ENCODE results near the gene RAF1. TPM values are rescaled to one million over a fixed set of nuclear protein-coding genes. Genes with fewer than 3 reads are reported as not detected.

The RAF1 gene
- total and polyA plus RNA-seq, 9 of the 15 experiments (the other 6 are each of a cell fraction or from before 2014, with no cell fraction given) = 28.0 to 183 (median 85.6) TPM

- TF ChIP-seq UBTF (IDR thresholded peaks at IDR 0.05; ENCODE audit: borderline replicate concordance in 1 of 2, low read depth in 2 of 2, low read length in 2 of 2) (no peak), KDM2B (CRISPR knock-in tag; IDR thresholded peaks at IDR 0.05) (no peak), TOE1 (IDR thresholded peaks at IDR 0.05; ENCODE audit: borderline replicate concordance) (peak; percentile 68), TOE1 (CRISPR knock-in tag; IDR thresholded peaks at IDR 0.05; ENCODE audit: borderline replicate concordance, low read depth) (no peak), NCOR1 (IDR thresholded peaks at IDR 0.05) (0 out of 2 replicates have a peak, but pooled peaks have one; percentile 5), TBL1XR1 (IDR thresholded peaks at IDR 0.05; ENCODE audit: low read length in 2 of 2) (no peak), NCOA1 (IDR thresholded peaks at IDR 0.05; ENCODE audit: low read depth) (no peak), SIN3B (IDR thresholded peaks at IDR 0.05; ENCODE audit: low read depth) (no peak), POLR2H (tag; IDR thresholded peaks at IDR 0.05; ENCODE audit: low read depth) (no peak), LCOR (CRISPR knock-in tag; IDR thresholded peaks at IDR 0.05) (peak; percentile 65; the same call in 1 of the 2 replicates), ZNF124 (CRISPR knock-in tag; IDR thresholded peaks at IDR 0.05) (no peak), ZC3H4 (CRISPR knock-in tag; IDR thresholded peaks at IDR 0.05; ENCODE audit: borderline replicate concordance) (no peak), CREBBP (IDR thresholded peaks at IDR 0.05; ENCODE audit: low read depth, low read length) (no peak), ZNF24 (IDR thresholded peaks at IDR 0.05) (no peak), SUPT5H (IDR thresholded peaks at IDR 0.05) (no peak)
- TF ChIP-seq, protein P1, sequence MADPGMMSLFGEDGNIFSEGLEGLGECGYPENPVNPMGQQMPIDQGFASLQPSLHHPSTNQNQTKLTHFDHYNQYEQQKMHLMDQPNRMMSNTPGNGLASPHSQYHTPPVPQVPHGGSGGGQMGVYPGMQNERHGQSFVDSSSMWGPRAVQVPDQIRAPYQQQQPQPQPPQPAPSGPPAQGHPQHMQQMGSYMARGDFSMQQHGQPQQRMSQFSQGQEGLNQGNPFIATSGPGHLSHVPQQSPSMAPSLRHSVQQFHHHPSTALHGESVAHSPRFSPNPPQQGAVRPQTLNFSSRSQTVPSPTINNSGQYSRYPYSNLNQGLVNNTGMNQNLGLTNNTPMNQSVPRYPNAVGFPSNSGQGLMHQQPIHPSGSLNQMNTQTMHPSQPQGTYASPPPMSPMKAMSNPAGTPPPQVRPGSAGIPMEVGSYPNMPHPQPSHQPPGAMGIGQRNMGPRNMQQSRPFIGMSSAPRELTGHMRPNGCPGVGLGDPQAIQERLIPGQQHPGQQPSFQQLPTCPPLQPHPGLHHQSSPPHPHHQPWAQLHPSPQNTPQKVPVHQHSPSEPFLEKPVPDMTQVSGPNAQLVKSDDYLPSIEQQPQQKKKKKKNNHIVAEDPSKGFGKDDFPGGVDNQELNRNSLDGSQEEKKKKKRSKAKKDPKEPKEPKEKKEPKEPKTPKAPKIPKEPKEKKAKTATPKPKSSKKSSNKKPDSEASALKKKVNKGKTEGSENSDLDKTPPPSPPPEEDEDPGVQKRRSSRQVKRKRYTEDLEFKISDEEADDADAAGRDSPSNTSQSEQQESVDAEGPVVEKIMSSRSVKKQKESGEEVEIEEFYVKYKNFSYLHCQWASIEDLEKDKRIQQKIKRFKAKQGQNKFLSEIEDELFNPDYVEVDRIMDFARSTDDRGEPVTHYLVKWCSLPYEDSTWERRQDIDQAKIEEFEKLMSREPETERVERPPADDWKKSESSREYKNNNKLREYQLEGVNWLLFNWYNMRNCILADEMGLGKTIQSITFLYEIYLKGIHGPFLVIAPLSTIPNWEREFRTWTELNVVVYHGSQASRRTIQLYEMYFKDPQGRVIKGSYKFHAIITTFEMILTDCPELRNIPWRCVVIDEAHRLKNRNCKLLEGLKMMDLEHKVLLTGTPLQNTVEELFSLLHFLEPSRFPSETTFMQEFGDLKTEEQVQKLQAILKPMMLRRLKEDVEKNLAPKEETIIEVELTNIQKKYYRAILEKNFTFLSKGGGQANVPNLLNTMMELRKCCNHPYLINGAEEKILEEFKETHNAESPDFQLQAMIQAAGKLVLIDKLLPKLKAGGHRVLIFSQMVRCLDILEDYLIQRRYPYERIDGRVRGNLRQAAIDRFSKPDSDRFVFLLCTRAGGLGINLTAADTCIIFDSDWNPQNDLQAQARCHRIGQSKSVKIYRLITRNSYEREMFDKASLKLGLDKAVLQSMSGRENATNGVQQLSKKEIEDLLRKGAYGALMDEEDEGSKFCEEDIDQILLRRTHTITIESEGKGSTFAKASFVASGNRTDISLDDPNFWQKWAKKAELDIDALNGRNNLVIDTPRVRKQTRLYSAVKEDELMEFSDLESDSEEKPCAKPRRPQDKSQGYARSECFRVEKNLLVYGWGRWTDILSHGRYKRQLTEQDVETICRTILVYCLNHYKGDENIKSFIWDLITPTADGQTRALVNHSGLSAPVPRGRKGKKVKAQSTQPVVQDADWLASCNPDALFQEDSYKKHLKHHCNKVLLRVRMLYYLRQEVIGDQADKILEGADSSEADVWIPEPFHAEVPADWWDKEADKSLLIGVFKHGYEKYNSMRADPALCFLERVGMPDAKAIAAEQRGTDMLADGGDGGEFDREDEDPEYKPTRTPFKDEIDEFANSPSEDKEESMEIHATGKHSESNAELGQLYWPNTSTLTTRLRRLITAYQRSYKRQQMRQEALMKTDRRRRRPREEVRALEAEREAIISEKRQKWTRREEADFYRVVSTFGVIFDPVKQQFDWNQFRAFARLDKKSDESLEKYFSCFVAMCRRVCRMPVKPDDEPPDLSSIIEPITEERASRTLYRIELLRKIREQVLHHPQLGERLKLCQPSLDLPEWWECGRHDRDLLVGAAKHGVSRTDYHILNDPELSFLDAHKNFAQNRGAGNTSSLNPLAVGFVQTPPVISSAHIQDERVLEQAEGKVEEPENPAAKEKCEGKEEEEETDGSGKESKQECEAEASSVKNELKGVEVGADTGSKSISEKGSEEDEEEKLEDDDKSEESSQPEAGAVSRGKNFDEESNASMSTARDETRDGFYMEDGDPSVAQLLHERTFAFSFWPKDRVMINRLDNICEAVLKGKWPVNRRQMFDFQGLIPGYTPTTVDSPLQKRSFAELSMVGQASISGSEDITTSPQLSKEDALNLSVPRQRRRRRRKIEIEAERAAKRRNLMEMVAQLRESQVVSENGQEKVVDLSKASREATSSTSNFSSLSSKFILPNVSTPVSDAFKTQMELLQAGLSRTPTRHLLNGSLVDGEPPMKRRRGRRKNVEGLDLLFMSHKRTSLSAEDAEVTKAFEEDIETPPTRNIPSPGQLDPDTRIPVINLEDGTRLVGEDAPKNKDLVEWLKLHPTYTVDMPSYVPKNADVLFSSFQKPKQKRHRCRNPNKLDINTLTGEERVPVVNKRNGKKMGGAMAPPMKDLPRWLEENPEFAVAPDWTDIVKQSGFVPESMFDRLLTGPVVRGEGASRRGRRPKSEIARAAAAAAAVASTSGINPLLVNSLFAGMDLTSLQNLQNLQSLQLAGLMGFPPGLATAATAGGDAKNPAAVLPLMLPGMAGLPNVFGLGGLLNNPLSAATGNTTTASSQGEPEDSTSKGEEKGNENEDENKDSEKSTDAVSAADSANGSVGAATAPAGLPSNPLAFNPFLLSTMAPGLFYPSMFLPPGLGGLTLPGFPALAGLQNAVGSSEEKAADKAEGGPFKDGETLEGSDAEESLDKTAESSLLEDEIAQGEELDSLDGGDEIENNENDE (IDR thresholded peaks at IDR 0.05; ENCODE audit: low read depth, low read length) = no peak
Measured at GRCh38 chr3:12706504-12707253, 42.8 kb upstream of the RAF1 start (continued).

Data from K562 (cell line).